HFFc6 (cell line): ENCODE data around the gene IL18R1. TPM values are rescaled to one million over a fixed set of nuclear protein-coding genes. Genes with fewer than 3 reads are reported as not detected.

Experiments used
- DNase-seq: peaks from one replicate; pipeline ENCODE4 v3.0.0-alpha.2; 2018
- H3K27ac Mint-ChIP-seq: 2 replicates; pipeline ENCODE4 v1.8.0; 2020; ENCODE audit warnings: mild to moderate bottlenecking, mixed read lengths
- H3K27me3 Mint-ChIP-seq: 2 replicates; pipeline ENCODE4 v1.8.0; 2021; ENCODE audit warnings: mild to moderate bottlenecking, moderate library complexity, mixed read lengths; ENCODE audit not compliant: insufficient read depth
- H3K36me3 Mint-ChIP-seq: 2 replicates; pipeline ENCODE4 v1.8.0; 2021; ENCODE audit warnings: low read depth, mixed read lengths
- H3K4me1 Mint-ChIP-seq: 2 replicates; pipeline ENCODE4 v1.8.0; 2020; ENCODE audit warnings: low read depth, mixed read lengths
- H3K4me3 Mint-ChIP-seq: 2 replicates; pipeline ENCODE4 v1.8.0; 2020; ENCODE audit warnings: mild to moderate bottlenecking, moderate library complexity, mixed read lengths
- H3K9me3 Mint-ChIP-seq: 2 replicates; pipeline ENCODE4 v1.8.0; 2020; ENCODE audit warnings: mild to moderate bottlenecking, mixed read lengths
- CTCF ChIP-seq: fragments of 200-600 bp; sonication (generic); IDR thresholded peaks from 2 replicates; pipeline ENCODE4 v1.5.0; 2021; ENCODE audit warnings: antibody characterized with exemption, mild to moderate bottlenecking
- total RNA-seq, 6 experiments: library from RNA; stranded (reverse); fragmentation: NEBNext Ultra II Directional; extraction: Animal tissue kit (Norgen Biotek cat#: 25700); gene quantifications; 2 replicates in 1 of 6; 3 replicates in 5 of 6; pipeline ENCODE4 v1.2.3, GENCODE V29; 2021

The IL18R1 gene
- total RNA-seq, 6 experiments from 2014 or later = not detected

- Mint-ChIP-seq H3K36me3 (0 out of 2 replicates have a peak, but pooled peaks cover 7% of the 10 kb centered on the region), H3K4me1 (no peaks in the 10 kb centered on the region)
Observed at GRCh38 chr2:102367331-102367971, 11.9 kb downstream of the IL18R1 start.

GRCh38 chr2:102368461-102369109, 13.0 kb downstream of the IL18R1 start:
- H3K9me3 Mint-ChIP-seq = peaks cover 12% of the 10 kb centered on the region
- no peak for TF ChIP-seq CTCF

More at GRCh38 chr2:102367331-102367971, 11.9 kb downstream of the IL18R1 start:
- peaks cover 5% of the 10 kb centered on the region; the same call in 1 of the 2 replicates for H3K27me3 Mint-ChIP-seq
- no peak overlapping the region for H3K4me3 Mint-ChIP-seq
- no peak for DNase-seq
- H3K27ac Mint-ChIP-seq = no peak overlapping the region
- H3K9me3 Mint-ChIP-seq = peaks cover 12% of the 10 kb centered on the region
- TF ChIP-seq CTCF = no peak

GRCh38 chr2:102369866-102370265, 14.3 kb downstream of the IL18R1 start:
- 0 out of 2 replicates have a peak, but pooled peaks cover 7% of the 10 kb centered on the region for H3K36me3 Mint-ChIP-seq

More at GRCh38 chr2:102368461-102369109, 13.0 kb downstream of the IL18R1 start:
- Mint-ChIP-seq H3K36me3 (0 out of 2 replicates have a peak, but pooled peaks cover 7% of the 10 kb centered on the region), H3K27me3 (peaks cover 5% of the 10 kb centered on the region), H3K27ac (no peak overlapping the region), H3K4me1 (no peaks in the 10 kb centered on the region), H3K4me3 (no peak overlapping the region)
- DNase-seq = no peak

GRCh38 chr2:102376052-102376591, 20.5 kb downstream of the IL18R1 start:
- H3K27ac Mint-ChIP-seq = no peak overlapping the region
- no peak for DNase-seq
- H3K4me1 Mint-ChIP-seq = no peaks in the 10 kb centered on the region
- H3K9me3 Mint-ChIP-seq = no peaks in the 10 kb centered on the region
- no peak overlapping the region for H3K4me3 Mint-ChIP-seq
- TF ChIP-seq CTCF = no peak
- peaks cover 3% of the 10 kb centered on the region; the same call in 1 of the 2 replicates for H3K27me3 Mint-ChIP-seq
- no peaks in the 10 kb centered on the region for H3K36me3 Mint-ChIP-seq

More at GRCh38 chr2:102369866-102370265, 14.3 kb downstream of the IL18R1 start:
- no peaks in the 10 kb centered on the region for H3K4me1 Mint-ChIP-seq
- H3K27ac Mint-ChIP-seq = no peak overlapping the region
- H3K4me3 Mint-ChIP-seq = no peak overlapping the region
- peaks cover 7% of the 10 kb centered on the region for H3K27me3 Mint-ChIP-seq
- DNase-seq = no peak
- TF ChIP-seq CTCF = no peak
- H3K9me3 Mint-ChIP-seq = peaks cover 12% of the 10 kb centered on the region

GRCh38 chr2:102383722-102384121, 28.1 kb downstream of the IL18R1 start:
- Mint-ChIP-seq H3K27me3 (peaks cover 4% of the 10 kb centered on the region; the same call in 1 of the 2 replicates), H3K4me1 (no peaks in the 10 kb centered on the region), H3K9me3 (peaks cover 10% of the 10 kb centered on the region), H3K27ac (no peak overlapping the region), H3K4me3 (no peak overlapping the region), H3K36me3 (no peaks in the 10 kb centered on the region)
- no peak for TF ChIP-seq CTCF
- no peak for DNase-seq
